GM19455 (cell line): Measurements from ENCODE around the gene POLR2F.

ENCODE experiments used
- ATAC-seq: cut with Tn5 transposase; IDR thresholded peaks from one replicate; pipeline ENCODE4 v1.9.1; 2021; ENCODE audit not compliant: unreplicated experiment

POLR2F gene

DNA sequence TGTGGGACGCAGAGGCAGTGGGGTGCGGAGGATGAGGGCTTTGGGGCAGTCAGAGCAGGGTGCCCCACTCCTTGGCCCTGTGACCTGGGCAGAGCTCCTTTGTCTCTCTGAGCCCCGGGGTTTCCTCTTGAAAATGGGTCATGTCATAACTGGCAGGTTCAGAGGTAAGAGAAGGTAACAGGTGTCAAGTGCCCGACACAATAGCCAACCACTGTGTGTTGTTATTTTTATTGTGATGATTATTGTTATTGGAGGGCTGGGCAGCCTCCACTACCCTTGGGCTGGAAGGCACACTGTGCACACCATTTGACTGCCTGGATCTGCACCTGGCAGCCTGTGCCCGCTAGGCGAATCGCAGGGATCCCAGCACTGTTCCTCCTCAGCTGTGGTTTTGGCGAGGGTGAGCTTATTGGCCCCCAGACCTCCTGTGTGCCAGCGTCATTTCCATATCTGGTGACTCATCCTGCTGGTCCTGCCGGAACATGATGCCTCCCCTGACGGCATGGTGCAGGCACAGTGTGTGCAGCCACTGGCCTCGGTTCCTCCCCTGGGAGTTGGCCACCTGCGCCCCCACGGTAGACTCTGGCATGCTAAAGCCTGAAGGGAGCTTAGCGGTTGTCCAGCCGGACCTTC, 46.3 kb downstream of the POLR2F start:
- no peak for ATAC-seq

DNA sequence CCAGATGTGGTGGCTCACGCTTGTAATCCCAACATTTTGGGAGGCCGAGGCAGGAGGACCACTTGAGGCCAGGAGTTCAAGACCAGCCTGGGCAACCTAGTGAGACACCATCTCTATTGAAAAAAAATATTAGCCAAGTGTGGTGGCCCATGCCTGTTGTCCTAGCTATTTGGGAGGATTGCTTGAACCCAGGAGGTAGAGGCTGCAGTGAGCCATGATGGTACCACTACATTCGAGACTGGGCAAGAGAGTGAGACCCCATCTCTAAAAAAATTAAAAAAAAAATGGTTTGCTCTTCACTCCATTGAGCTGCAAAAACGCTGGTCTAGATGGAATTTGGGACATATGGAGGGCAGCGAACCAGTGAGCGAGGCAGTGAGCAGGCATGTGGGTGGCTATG, 52.4 kb downstream of the POLR2F start:
- no peak for ATAC-seq

DNA sequence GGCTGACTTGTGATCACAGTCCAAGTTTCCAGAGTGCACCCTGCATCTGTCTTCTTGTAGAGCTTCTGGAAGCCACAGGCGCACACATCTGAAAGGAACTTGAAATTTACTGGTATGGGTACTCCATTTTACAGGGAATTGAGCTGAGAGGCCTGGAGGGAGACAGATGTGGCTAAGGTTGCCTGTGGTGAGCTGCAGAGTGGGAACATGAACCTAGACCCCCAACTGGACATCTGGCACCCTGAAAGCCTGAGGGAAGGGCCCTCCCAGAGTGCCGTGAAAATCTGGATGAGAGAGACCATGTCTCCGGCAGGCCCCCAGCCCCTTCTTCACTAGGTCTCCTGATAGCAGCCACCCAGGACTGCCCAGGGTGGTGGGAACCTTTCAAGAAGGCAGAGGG, 53.4 kb downstream of the POLR2F start:
- ATAC-seq: no peak

GRCh38 chr22:38007330-38007902, 53.9 kb downstream of the POLR2F start:
- no peak for ATAC-seq

DNA sequence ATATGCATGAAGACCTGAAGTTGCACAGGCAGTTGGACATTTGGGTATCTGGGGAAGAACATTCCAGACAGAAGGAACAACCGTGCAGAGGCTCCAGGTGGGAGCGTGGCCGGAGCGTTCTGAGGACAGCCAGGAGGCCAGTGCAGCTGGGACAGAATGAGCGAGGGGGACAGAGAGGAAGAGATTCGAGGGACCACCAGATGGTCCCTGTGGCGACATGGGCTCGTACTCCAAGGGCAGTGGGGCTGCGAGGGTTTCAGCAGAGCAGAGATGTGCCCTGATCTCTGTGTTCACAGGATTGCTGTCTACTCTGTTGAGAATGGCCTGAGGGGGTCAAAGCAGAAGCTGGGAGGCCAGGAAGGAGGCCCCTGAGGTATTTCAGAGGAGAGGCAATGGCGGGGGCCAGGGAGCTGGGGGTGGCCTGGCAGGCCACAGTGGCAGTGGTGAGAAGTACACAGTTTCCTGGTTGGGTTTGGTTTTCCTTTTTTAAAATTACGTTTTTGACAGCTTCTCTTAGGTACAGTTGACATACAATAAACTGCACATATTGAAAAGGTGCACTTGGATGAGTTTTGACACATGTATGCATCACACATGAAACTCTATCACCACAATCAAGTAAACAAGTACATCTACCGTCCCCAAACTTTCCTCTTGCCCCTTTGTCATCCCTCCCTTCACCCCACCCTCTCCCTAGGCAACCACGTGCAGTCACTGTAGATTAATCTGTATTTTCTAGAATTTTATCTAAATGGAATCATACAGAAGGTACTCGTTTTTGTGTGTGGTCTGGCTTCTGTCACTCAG, 55.7 kb downstream of the POLR2F start:
- ATAC-seq: no peak

GRCh38 chr22:38012604-38013072, 59.1 kb downstream of the POLR2F start:
- ATAC-seq: no peak

DNA sequence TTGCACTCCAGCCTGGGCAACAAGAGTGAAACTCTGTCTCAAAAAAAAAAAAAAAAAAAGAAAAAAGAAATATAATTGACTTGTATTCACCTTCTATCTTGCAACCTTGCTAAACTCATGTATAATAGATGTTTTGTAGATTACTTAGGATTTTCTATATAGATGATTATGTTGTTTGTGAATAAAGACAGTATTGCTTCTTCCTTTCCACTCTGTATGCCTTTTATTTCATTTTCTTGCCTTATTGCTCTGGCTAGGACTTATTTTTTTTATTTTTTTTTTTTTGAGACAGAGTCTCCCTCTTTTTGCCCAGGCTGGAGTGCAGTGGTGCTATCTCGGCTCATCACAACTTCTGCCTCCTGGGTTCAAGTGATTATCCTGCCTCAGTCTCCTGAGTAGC, 60.6 kb downstream of the POLR2F start:
- no peak for ATAC-seq

GRCh38 chr22:38016182-38017151, 63.0 kb downstream of the POLR2F start:
- ATAC-seq: no peak

DNA sequence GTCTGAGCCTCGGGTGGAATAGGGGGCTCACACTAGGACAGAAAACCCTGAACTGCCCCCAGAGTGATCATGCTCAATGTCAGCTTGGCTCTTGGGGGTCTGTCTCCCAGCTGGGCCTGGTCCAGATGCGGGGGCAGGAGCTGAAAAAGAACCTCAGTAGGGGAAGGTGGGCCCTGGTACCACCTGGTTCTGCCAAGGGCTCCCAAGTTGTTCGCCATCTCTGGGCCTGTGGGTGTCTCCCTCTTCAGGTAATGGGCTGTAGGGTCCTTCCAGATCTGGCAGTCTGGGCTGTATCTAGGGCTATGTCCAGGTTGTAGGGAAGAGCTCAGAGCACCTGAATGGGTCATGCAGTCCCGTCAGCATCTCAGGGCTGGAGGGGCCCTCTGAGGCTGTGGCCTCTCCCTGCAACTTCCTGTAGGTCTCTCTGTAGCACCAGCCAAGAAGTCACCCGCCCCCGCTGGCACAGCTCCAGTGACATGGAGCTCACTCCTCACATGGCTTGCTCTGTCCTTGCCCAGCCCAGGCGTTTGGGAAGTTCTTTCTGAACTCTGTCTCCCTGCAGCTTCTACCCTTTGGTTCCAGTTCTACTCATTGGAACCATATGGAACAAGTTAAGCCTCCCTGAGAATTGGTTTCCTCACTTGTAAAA, 63.9 kb downstream of the POLR2F start:
- ATAC-seq: no peak

- no peak for ATAC-seq
Measured at GRCh38 chr22:38017939-38018885, 64.7 kb downstream of the POLR2F start.
